GM12878 (cell line): ENCODE data around the gene GNAI2. TPM values are rescaled to one million over a fixed set of nuclear protein-coding genes. Genes with fewer than 3 reads are reported as not detected.

ENCODE experiments used
- ATAC-seq: fragments of 200-7000 bp; cut with Tn5 transposase; 3 replicates; pipeline ENCODE4 v1.9.1; 2020; ENCODE audit warnings: mild to moderate bottlenecking, moderate library complexity
- BruUV-seq: library from RNA; stranded (reverse); fragments of 400-500 nt; replicated peaks from 2 replicates; lab custom pipeline; 2021; lab: Mats Ljungman, UMichigan
- CTCF ChIA-PET: fragments of 300-600 bp; sonication (Branson Sonifier 250); formaldehyde crosslinking; extraction: SDS; loops from one replicate; lab custom pipeline; 2021; ENCODE audit warnings: inconsistent platforms; lab: Yijun Ruan, JAX
- POLR2A ChIA-PET: fragments of 350-600 bp; formaldehyde crosslinking; extraction: SDS; loops from one replicate; lab custom pipeline; 2021; ENCODE audit warnings: inconsistent platforms; lab: Charles Lee
- RAD21 ChIA-PET: fragments of 300-600 bp; sonication (Branson Sonifier 250); formaldehyde crosslinking; loops from one replicate; lab custom pipeline; 2023; ENCODE audit warnings: antibody characterized with exemption; ENCODE audit not compliant: unreplicated experiment; lab: Charles Lee
- SMC1A ChIA-PET: fragments of 300-600 bp; sonication (Branson Sonifier 250); formaldehyde crosslinking; loops from one replicate; lab custom pipeline; 2023; ENCODE audit not compliant: unreplicated experiment, uncharacterized antibody; lab: Charles Lee
- DNase-seq: peaks from one replicate; pipeline ENCODE4 v3.0.0-alpha.2; 2011; ENCODE audit warnings: low read depth, low spot score
- FAIRE-seq: peaks from 3 replicates; lab custom pipeline; 2011; peaks lifted over from hg19 to GRCh38; lab: Jason Lieb, UNC
- H2AFZ ChIP-seq: 2 replicates; pipeline ENCODE4 v1.6.0; 2011; ENCODE audit warnings: low read depth, low read length, control low read depth; ENCODE audit not compliant: control insufficient read depth
- H3K27ac ChIP-seq: 2 replicates; pipeline ENCODE4 v1.5.1; 2011; ENCODE audit warnings: control low read depth; ENCODE audit not compliant: control insufficient read depth, insufficient read depth
- H3K27me3 ChIP-seq, 2 experiments: replicated peaks in 1 of 2; 2 replicates each; pipeline versions ENCODE4 v1.6.0 to v1.6.1; 2011; ENCODE audit warnings: low read length in 1 of 2; ENCODE audit not compliant: control insufficient read depth in 2 of 2, insufficient read depth in 2 of 2
- H3K36me3 ChIP-seq, 2 experiments: 2 replicates each; pipeline ENCODE4 v1.5.1; 2011; ENCODE audit warnings: low read length in 1 of 2; ENCODE audit not compliant: control insufficient read depth in 2 of 2, insufficient read depth in 2 of 2
- H3K4me1 ChIP-seq: 2 replicates; pipeline ENCODE4 v1.6.1; 2011; ENCODE audit warnings: mild to moderate bottlenecking, low read length, moderate library complexity, mixed read lengths; ENCODE audit not compliant: control insufficient read depth, insufficient read depth
- H3K4me2 ChIP-seq: 2 replicates; pipeline ENCODE4 v1.6.0; 2011; ENCODE audit warnings: control low read depth; ENCODE audit not compliant: control insufficient read depth, insufficient read depth
- H3K4me3 ChIP-seq: fragments of 200-600 bp; sonication (generic); 2 replicates; pipeline ENCODE4 v1.5.1; 2016
- H3K79me2 ChIP-seq: 2 replicates; pipeline ENCODE4 v1.6.0; 2011; ENCODE audit warnings: low read length; ENCODE audit not compliant: control insufficient read depth, insufficient read depth
- H3K9ac ChIP-seq: 2 replicates; pipeline ENCODE4 v1.8.0; 2011; ENCODE audit warnings: low read length, control low read depth, mixed read lengths; ENCODE audit not compliant: control insufficient read depth, insufficient read depth
- H3K9me3 ChIP-seq: replicated peaks from 3 replicates; pipeline ENCODE4 v1.5.1; 2011; ENCODE audit warnings: mild to moderate bottlenecking, low read length; ENCODE audit not compliant: control insufficient read depth, insufficient read depth
- H4K20me1 ChIP-seq: 2 replicates; pipeline ENCODE4 v1.6.0; 2011; ENCODE audit not compliant: control insufficient read depth, insufficient read depth
- CBX3 ChIP-seq: fragments of 200-600 bp; sonication (generic); IDR thresholded peaks from 2 replicates; pipeline ENCODE4 v1.6.1; 2016; ENCODE audit warnings: low read depth, borderline replicate concordance
- CEBPB ChIP-seq, 2 experiments: fragments of 150-350 bp in 1 of 2; IDR thresholded peaks; 2 replicates each; pipeline ENCODE4 v1.6.1; 2012 to 2014; ENCODE audit warnings: low read depth in 2 of 2, low read length in 2 of 2, borderline replicate concordance in 1 of 2, inconsistent platforms in 1 of 2
- FOS ChIP-seq: IDR thresholded peaks from 3 replicates; pipeline ENCODE4 v1.6.1; 2011; ENCODE audit warnings: borderline replicate concordance; ENCODE audit not compliant: insufficient read length; ENCODE audit errors: extremely low read depth
- HDGF ChIP-seq: fragments of 450-650 bp; IDR thresholded peaks from 2 replicates; pipeline ENCODE4 v1.6.1; 2016; ENCODE audit warnings: antibody characterized with exemption
- MEF2B ChIP-seq: fragments of 450-650 bp; IDR thresholded peaks from 2 replicates; pipeline ENCODE4 v1.6.1; 2018; ENCODE audit warnings: mild to moderate bottlenecking, moderate library complexity; ENCODE audit not compliant: partially characterized antibody, poor library complexity, severe bottlenecking
- MXI1 ChIP-seq: fragments of 150-350 bp; IDR thresholded peaks from 2 replicates; pipeline ENCODE4 v1.6.1; 2011; ENCODE audit warnings: low read depth, mild to moderate bottlenecking, inconsistent platforms, low read length, improper control_type of control experiment
- MYB ChIP-seq: fragments of 150-350 bp; IDR thresholded peaks from 2 replicates; pipeline ENCODE4 v1.6.1; 2014; ENCODE audit warnings: mild to moderate bottlenecking, low read depth, low read length, borderline replicate concordance
- NFIC ChIP-seq: IDR thresholded peaks from 2 replicates; pipeline ENCODE4 v1.6.1; 2012; ENCODE audit warnings: low read depth, mild to moderate bottlenecking, inconsistent platforms, low read length, moderate library complexity
- NFYA ChIP-seq: IDR thresholded peaks from 2 replicates; pipeline ENCODE4 v1.6.1; 2011; ENCODE audit warnings: low read depth, mild to moderate bottlenecking, low read length, improper control_type of control experiment, borderline replicate concordance
- NR2C1 ChIP-seq: fragments of 450-650 bp; IDR thresholded peaks from 2 replicates; pipeline ENCODE4 v1.6.1; 2017; ENCODE audit warnings: antibody characterized with exemption, mild to moderate bottlenecking, moderate library complexity
- RELA ChIP-seq: fragments of 450-650 bp; IDR thresholded peaks from 2 replicates; pipeline ENCODE4 v1.8.0; 2014; ENCODE audit warnings: borderline replicate concordance; ENCODE audit not compliant: partially characterized antibody
- SMARCA5 ChIP-seq: fragments of 450-650 bp; IDR thresholded peaks from 2 replicates; pipeline ENCODE4 v1.6.1; 2017; ENCODE audit warnings: mild to moderate bottlenecking
- SPI1 ChIP-seq: IDR thresholded peaks from 2 replicates; pipeline ENCODE4 v1.6.1; 2011; ENCODE audit warnings: low read depth, mild to moderate bottlenecking, low read length, moderate library complexity, borderline replicate concordance; ENCODE audit not compliant: insufficient read depth
- STAT1 ChIP-seq: fragments of 450-650 bp; conservative IDR thresholded peaks from 2 replicates; pipeline ENCODE4 v1.6.1; 2014; ENCODE audit warnings: antibody characterized with exemption, mild to moderate bottlenecking
- ZBED1 ChIP-seq: IDR thresholded peaks from 2 replicates; pipeline ENCODE4 v1.6.1; 2016; ENCODE audit warnings: borderline replicate concordance
- WGBS: methylation state at CpG from one replicate; pipeline ENCODE4 v1.1.6; 2016; ENCODE audit warnings: low lambda C conversion rate; ENCODE audit not compliant: insufficient replicate concordance, insufficient coverage; ENCODE audit errors: missing lambda C conversion rate; 5-methylcytosine and 5-hydroxymethylcytosine counted together
- in situ Hi-C: fragments of 300-500 bp; cut with MboI; formaldehyde crosslinking; loops from 9 replicates; pipeline ENCODE4 v1.14.3; 2018; ENCODE audit warnings: mixed read lengths
- intact Hi-C: fragments of 100-400 bp; cut with micrococcal nuclease; formaldehyde crosslinking; loops from one replicate; pipeline ENCODE4 v1.14.2; 2022; ENCODE audit not compliant: unreplicated experiment
- polyA plus RNA-seq, 11 experiments: library from polyadenylated mRNA; depleted of rRNA in 4 of 11; unstranded in 6 of 11; stranded (reverse) in 5 of 11; fragments of >200 nt; fragmentation: Nextera tagmentation in 4 of 11; fragmentation: Illumina TruSeq in 1 of 11; extraction: Ambion mirVana in 4 of 11; extraction: Trizol in 1 of 11; gene quantifications; 1 replicate in 1 of 11; 2 replicates in 10 of 11; pipeline versions ENCODE4 v1.2.1 to v1.2.3, GENCODE V29; 2011 to 2016; ENCODE audit warnings: inconsistent platforms in 2 of 11, missing spikeins in 2 of 11, low read depth in 1 of 11
- total RNA-seq, 4 experiments: library from RNA; depleted of rRNA in 3 of 4; stranded (reverse); fragments of >200 nt in 3 of 4; fragmentation: Illumina TruSeq in 1 of 4; extraction: Trizol in 1 of 4; gene quantifications; 2 replicates each; pipeline versions ENCODE4 v1.2.1 to v1.2.3, GENCODE V29; 2013 to 2021
- TF ChIP-seq, protein P1 (sequence below): fragments of 450-650 bp; IDR thresholded peaks from 2 replicates; pipeline ENCODE4 v1.6.1; 2016; ENCODE audit warnings: mild to moderate bottlenecking
- TF ChIP-seq, protein P2 (sequence below): fragments of 450-650 bp; formaldehyde crosslinking; IDR thresholded peaks from 2 replicates; pipeline ENCODE4 v1.5.0; 2022; ENCODE audit warnings: mild to moderate bottlenecking, missing genetic modification characterization
- TF ChIP-seq, protein P3 (sequence below): IDR thresholded peaks from 2 replicates; pipeline ENCODE4 v1.6.1; 2012; ENCODE audit warnings: low read depth, low read length, improper control_type of control experiment

Gene GNAI2
- total and polyA plus RNA-seq, 10 of the 15 experiments (the other 5 are each of a cell fraction or from before 2014, with no cell fraction given), result 5.0 to 346 (median 237) TPM

DNA sequence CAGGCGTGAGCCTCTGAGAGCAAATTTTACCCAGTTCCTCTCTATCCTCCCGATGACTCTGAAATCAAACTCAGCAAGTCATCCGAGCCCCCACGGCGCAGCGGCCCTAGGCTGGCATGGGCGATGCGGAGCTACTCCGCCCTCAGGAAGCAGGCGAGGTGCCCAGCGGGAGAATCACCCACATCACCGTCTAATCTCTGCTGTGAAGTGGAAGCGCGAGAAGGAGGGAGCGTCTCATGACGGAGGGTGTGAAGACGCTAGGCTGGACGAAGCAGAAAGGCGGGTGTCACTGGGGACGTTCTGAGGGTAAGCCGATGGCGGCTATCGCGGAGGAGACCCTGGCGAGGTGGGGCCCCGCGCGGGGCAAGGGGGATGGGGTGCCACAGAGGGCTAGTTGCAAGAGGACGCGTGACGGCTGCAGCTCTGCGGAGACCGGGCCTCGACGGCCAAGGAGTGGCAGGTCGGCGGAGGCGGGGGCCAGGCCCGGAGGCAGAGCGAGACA is 9.1 kb upstream of the GNAI2 start:
- peak overlapping the region; percentile 56; the same call in 1 of the 2 replicates for H3K27ac ChIP-seq
- 4% methylated on average over 36 of the region's 40 CpGs for WGBS
- peak; percentile 51 for ATAC-seq
- intact Hi-C loops (loop anchor here (1.0 kb wide), 5 partner anchors 19 to 106 kb away; no protein-coding TSS in a partner anchor), in situ Hi-C loops (loop anchor here (5.0 kb wide), 1 partner anchor 35 kb away; the partner anchor contains the start of gene GNAT1)
- peaks cover 19% of the 10 kb centered on the region for H3K4me1 ChIP-seq
- H2AFZ ChIP-seq, result peak overlapping the region; percentile 95
- H3K4me3 ChIP-seq, result peak overlapping the region; percentile 75
- FAIRE-seq, result no peak
- BruUV-seq, result no TSS peak
- ChIA-PET SMC1A (interaction anchor here (0.7 to 5.1 kb wide), 8 partner anchors 8 to 45 kb away, joined by 3 to 51 read pairs (median 7); partner anchors contain the start of genes GNAI2 and GNAT1), CTCF (interaction anchor here (0.6 to 7.4 kb wide), 24 partner anchors 10 to 385 kb away, joined by 3 to 149 read pairs (median 6); partner anchors contain the start of genes CISH, GNAI2, GNAT1 and HYAL2), POLR2A (interaction anchor here (0.7 to 3.7 kb wide), 6 partner anchors 10 to 287 kb away, joined by 3 to 38 read pairs (median 4); partner anchors contain the start of gene GNAI2), RAD21 (interaction anchor here (0.5 to 6.8 kb wide), 16 partner anchors 9 to 1624 kb away, joined by 3 to 73 read pairs (median 6); partner anchors contain the start of genes GNAI2 and GNAT1)
- DNase-seq, result no peak
- no peaks in the 10 kb centered on the region; the same call in 1 of the 2 replicates for H3K79me2 ChIP-seq
- H3K36me3 ChIP-seq, result no peaks in the 10 kb centered on the region; a peak in 1 of 4 replicates
- no peaks in the 10 kb centered on the region for H3K27me3 ChIP-seq
- peak overlapping the region; percentile 77 for H3K9ac ChIP-seq
- H3K4me2 ChIP-seq, result peak overlapping the region; percentile 100
- no peaks in the 10 kb centered on the region for H4K20me1 ChIP-seq
- H3K9me3 ChIP-seq, result no peaks in the 10 kb centered on the region
- TF ChIP-seq, protein P1, sequence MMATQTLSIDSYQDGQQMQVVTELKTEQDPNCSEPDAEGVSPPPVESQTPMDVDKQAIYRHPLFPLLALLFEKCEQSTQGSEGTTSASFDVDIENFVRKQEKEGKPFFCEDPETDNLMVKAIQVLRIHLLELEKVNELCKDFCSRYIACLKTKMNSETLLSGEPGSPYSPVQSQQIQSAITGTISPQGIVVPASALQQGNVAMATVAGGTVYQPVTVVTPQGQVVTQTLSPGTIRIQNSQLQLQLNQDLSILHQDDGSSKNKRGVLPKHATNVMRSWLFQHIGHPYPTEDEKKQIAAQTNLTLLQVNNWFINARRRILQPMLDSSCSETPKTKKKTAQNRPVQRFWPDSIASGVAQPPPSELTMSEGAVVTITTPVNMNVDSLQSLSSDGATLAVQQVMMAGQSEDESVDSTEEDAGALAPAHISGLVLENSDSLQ, result peak; percentile 14; the same call in 1 of the 2 replicates
- TF ChIP-seq SPI1, result peak; percentile 28; the same call in 1 of the 2 replicates
- TF ChIP-seq FOS, result no peak
- TF ChIP-seq ZBED1, result no peak
- no peak for TF ChIP-seq MEF2B
- no peak for TF ChIP-seq MYB
- no peak for TF ChIP-seq SMARCA5
- TF ChIP-seq, protein P2, sequence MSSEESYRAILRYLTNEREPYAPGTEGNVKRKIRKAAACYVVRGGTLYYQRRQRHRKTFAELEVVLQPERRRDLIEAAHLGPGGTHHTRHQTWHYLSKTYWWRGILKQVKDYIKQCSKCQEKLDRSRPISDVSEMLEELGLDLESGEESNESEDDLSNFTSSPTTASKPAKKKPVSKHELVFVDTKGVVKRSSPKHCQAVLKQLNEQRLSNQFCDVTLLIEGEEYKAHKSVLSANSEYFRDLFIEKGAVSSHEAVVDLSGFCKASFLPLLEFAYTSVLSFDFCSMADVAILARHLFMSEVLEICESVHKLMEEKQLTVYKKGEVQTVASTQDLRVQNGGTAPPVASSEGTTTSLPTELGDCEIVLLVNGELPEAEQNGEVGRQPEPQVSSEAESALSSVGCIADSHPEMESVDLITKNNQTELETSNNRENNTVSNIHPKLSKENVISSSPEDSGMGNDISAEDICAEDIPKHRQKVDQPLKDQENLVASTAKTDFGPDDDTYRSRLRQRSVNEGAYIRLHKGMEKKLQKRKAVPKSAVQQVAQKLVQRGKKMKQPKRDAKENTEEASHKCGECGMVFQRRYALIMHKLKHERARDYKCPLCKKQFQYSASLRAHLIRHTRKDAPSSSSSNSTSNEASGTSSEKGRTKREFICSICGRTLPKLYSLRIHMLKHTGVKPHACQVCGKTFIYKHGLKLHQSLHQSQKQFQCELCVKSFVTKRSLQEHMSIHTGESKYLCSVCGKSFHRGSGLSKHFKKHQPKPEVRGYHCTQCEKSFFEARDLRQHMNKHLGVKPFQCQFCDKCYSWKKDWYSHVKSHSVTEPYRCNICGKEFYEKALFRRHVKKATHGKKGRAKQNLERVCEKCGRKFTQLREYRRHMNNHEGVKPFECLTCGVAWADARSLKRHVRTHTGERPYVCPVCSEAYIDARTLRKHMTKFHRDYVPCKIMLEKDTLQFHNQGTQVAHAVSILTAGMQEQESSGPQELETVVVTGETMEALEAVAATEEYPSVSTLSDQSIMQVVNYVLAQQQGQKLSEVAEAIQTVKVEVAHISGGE (CRISPR knock-in tag), result no peak
- 0 out of 2 replicates have a peak, but pooled peaks have one; percentile 2 for TF ChIP-seq MXI1
- TF ChIP-seq NFYA, result no peak
- TF ChIP-seq CEBPB (IDR thresholded peaks at IDR 0.05; ENCODE audit: borderline replicate concordance in 1 of 2, low read depth in 2 of 2, low read length in 2 of 2), result no peak
- TF ChIP-seq NR2C1, result no peak
- TF ChIP-seq, protein P3, sequence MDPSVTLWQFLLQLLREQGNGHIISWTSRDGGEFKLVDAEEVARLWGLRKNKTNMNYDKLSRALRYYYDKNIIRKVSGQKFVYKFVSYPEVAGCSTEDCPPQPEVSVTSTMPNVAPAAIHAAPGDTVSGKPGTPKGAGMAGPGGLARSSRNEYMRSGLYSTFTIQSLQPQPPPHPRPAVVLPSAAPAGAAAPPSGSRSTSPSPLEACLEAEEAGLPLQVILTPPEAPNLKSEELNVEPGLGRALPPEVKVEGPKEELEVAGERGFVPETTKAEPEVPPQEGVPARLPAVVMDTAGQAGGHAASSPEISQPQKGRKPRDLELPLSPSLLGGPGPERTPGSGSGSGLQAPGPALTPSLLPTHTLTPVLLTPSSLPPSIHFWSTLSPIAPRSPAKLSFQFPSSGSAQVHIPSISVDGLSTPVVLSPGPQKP, result no peak
- TF ChIP-seq CBX3, result no peak
- TF ChIP-seq NFIC, result no peak
- no peak for TF ChIP-seq STAT1
- peak; percentile 42 for TF ChIP-seq HDGF
- TF ChIP-seq RELA, result peak; percentile 17
